ENCODE measurements around the gene MSL1.

MSL1 gene

DNA sequence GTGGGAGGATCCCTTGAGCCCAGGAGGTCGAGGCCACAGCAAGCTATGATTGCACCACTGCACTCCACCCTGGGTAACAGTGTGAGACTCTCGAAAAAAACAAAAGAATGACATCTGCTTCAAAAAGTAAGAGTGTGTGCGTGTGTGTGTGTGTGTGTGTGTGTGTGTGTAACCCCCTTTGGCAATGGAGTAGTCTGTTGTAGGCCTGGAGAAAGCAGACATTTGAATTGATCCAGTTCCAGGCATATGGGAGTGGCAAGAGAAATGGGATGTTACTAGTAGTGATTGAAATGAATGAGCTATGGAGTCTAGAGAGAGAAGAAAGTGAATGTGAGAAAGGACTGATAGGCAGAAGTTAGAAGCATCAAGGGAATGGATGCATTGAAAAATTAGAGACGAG is 28.5 kb downstream of the MSL1 start:
- Histone ChIP-seq H3K36me3 (peaks cover 99% of the 10 kb centered on the region), H3K9me3 (ENCODE audit: severe bottlenecking) (no peaks in the 10 kb centered on the region), H3K27ac (no peak overlapping the region), H3K4me3 (ENCODE audit: low read depth, low read length) (no peak overlapping the region), H3K27me3 (ENCODE audit: insufficient read depth, low read depth, severe bottlenecking) (no peaks in the 10 kb centered on the region)
- TF ChIP-seq, protein P1, sequence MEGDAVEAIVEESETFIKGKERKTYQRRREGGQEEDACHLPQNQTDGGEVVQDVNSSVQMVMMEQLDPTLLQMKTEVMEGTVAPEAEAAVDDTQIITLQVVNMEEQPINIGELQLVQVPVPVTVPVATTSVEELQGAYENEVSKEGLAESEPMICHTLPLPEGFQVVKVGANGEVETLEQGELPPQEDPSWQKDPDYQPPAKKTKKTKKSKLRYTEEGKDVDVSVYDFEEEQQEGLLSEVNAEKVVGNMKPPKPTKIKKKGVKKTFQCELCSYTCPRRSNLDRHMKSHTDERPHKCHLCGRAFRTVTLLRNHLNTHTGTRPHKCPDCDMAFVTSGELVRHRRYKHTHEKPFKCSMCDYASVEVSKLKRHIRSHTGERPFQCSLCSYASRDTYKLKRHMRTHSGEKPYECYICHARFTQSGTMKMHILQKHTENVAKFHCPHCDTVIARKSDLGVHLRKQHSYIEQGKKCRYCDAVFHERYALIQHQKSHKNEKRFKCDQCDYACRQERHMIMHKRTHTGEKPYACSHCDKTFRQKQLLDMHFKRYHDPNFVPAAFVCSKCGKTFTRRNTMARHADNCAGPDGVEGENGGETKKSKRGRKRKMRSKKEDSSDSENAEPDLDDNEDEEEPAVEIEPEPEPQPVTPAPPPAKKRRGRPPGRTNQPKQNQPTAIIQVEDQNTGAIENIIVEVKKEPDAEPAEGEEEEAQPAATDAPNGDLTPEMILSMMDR (IDR thresholded peaks at IDR 0.05; ENCODE audit: low read depth, low read length) = no peak
- DNase-seq = no peak

DNA sequence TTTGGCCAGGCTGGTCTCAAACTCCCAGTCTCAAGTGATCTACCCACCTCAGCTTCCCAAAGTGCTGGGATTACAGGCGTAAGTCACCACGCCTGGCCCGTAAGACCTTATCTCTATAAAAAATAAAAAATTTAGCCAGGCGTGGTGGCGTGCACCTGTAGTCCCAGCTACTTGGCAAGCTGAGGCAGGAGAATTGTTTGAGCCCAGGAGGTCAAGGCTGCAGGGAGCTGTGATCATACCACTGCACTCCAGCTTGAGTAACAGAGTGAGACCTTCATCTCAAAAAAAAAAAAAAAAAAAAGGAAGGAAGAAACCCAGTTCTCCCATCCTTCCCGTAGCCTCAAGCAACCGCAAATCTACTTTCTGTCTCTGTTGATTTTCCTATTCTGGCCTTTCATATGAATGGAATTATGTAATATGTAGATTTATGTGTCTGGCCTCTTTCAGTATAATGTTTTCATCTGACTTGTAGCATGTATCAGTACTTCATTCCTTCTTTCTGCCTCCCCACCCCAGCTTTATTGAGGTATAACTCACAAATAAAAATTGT is 29.7 kb downstream of the MSL1 start:
- peaks cover 99% of the 10 kb centered on the region for H3K36me3 ChIP-seq
- no peak overlapping the region for H3K4me3 ChIP-seq (ENCODE audit: low read depth, low read length)
- TF ChIP-seq, protein P1 (IDR thresholded peaks at IDR 0.05; ENCODE audit: low read depth, low read length) = no peak
- no peak overlapping the region for H3K27ac ChIP-seq
- H3K9me3 ChIP-seq (ENCODE audit: severe bottlenecking) = no peaks in the 10 kb centered on the region
- H3K27me3 ChIP-seq (ENCODE audit: insufficient read depth, low read depth, severe bottlenecking) = no peaks in the 10 kb centered on the region
- no peak for DNase-seq

DNA sequence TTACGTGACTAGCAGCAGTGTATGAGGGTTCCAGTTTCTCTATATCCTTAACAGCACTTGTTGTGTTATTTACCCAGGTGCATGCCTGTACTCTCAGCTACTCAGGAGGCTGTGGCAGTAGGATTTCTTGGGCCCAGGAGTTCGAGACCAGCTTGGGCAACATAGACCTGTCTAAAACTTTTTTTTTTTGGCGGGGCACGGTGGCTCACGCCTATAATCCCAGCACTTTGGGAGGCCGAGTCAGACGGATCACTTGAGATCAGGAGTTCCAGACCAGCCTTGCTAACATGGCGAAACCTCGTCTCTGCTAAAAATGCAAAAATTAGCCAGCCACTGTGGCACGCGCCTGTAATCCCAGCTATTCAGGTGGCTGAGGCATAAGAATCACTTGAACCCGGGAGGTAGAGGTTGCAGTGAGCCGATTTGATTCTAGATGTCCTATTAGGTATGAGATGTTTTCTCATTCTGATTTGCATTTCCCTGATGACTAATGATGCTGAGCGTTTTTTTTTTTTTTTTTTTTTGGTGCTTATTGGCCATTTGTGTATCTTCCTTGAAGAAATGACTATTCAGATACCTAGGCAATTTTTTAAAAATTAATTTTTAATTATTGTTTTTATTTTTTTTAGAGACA is 31.9 kb downstream of the MSL1 start:
- Histone ChIP-seq H3K4me3 (ENCODE audit: low read depth, low read length) (no peak overlapping the region), H3K27ac (no peak overlapping the region), H3K27me3 (ENCODE audit: insufficient read depth, low read depth, severe bottlenecking) (no peaks in the 10 kb centered on the region), H3K36me3 (peaks cover 92% of the 10 kb centered on the region), H3K9me3 (ENCODE audit: severe bottlenecking) (no peaks in the 10 kb centered on the region)
- TF ChIP-seq, protein P1 (IDR thresholded peaks at IDR 0.05; ENCODE audit: low read depth, low read length) = no peak
- no peak for DNase-seq

DNA sequence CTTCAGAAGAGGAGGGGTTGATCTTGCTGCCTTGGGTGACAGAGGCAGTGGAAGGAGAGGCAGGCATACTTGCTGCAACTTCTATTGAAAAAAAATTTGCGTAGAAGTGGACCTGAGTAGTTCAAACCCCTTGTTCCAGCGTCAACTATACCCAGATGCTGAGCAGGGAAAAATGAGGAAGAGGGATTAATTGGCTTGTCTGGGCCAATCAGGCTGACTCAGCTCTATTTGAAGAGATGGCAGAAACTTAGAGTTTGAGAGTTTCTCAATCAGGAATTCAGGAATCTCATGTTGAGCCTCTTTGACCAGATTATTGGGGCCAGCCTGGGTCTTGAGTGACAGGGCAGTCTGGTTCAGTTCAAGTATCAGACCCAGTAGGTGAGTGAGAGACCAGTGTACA is 36.2 kb downstream of the MSL1 start:
- Histone ChIP-seq H3K9me3 (ENCODE audit: severe bottlenecking) (no peaks in the 10 kb centered on the region), H3K4me3 (ENCODE audit: low read depth, low read length) (no peak overlapping the region), H3K27ac (no peak overlapping the region), H3K36me3 (peaks cover 89% of the 10 kb centered on the region), H3K27me3 (ENCODE audit: insufficient read depth, low read depth, severe bottlenecking) (no peaks in the 10 kb centered on the region)
- no peak for DNase-seq
- TF ChIP-seq, protein P1 (IDR thresholded peaks at IDR 0.05; ENCODE audit: low read depth, low read length) = no peak

DNA sequence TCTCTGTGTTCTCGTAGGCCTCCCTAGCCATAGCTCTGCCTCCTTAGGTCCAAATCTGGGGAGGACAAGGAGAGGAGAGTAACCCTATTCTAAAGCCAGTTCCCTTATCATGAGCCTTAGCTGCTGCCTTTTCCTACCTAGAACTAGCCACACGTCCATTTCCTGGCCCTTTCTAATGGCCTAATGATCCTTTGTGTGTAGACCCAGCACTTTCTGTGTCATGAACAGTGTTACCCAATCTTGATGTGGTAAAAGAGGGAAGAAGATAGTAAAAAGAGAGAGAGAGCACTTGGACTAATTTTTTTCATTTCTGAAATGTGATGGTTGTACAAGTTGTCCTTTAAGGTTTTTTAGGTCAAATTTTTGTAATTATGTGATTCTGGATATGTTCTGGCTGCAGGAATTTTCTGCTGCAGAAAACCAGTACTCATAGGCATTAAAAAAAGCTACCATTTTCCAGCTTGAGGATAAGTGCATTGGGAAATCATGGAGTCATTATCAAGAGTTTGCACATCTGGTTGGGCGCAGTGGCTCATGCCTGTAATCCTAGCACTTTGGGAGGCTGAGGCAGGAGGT is 36.8 kb downstream of the MSL1 start:
- no peak for DNase-seq
- TF ChIP-seq, protein P1 (IDR thresholded peaks at IDR 0.05; ENCODE audit: low read depth, low read length) = no peak
- Histone ChIP-seq H3K4me3 (ENCODE audit: low read depth, low read length) (no peak overlapping the region), H3K27ac (no peak overlapping the region), H3K27me3 (ENCODE audit: insufficient read depth, low read depth, severe bottlenecking) (no peaks in the 10 kb centered on the region), H3K36me3 (peaks cover 89% of the 10 kb centered on the region), H3K9me3 (ENCODE audit: severe bottlenecking) (no peaks in the 10 kb centered on the region)
